ACC112 (cell line): Measurements from ENCODE around the gene ENSA.
"Not testable (repeated sequence)": the region's sequence is repeated elsewhere in the genome, so short reads cannot be mapped to it uniquely, and the experiment has no call there.

ENCODE experiments used
- H2AFZ ChIP-seq: fragments of 200-600 bp; sonication (generic); one replicate; pipeline ENCODE4 v1.6.0; 2017; ENCODE audit warnings: antibody characterized with exemption, low read length; ENCODE audit not compliant: unreplicated experiment
- H3K27ac ChIP-seq: fragments of 200-600 bp; sonication (generic); 2 replicates; pipeline ENCODE4 v1.5.1; 2014; ENCODE audit warnings: low read depth, mild to moderate bottlenecking, antibody characterized with exemption, low read length, moderate library complexity
- H3K27me3 ChIP-seq: fragments of 200-600 bp; sonication (generic); 2 replicates; pipeline ENCODE4 v1.6.1; 2014; ENCODE audit warnings: mild to moderate bottlenecking, antibody characterized with exemption, low read length, moderate library complexity, mixed read lengths; ENCODE audit not compliant: insufficient read depth
- H3K36me3 ChIP-seq: fragments of 200-600 bp; sonication (generic); 2 replicates; pipeline ENCODE4 v1.6.1; 2016; ENCODE audit warnings: mild to moderate bottlenecking, antibody characterized with exemption, low read length, moderate library complexity, mixed read lengths; ENCODE audit not compliant: insufficient read depth
- H3K4me1 ChIP-seq: fragments of 200-600 bp; sonication (generic); one replicate; pipeline ENCODE4 v1.6.1; 2016; ENCODE audit warnings: low read length, mixed read lengths; ENCODE audit not compliant: insufficient read depth, unreplicated experiment, control insufficient read depth
- H3K4me3 ChIP-seq: fragments of 200-600 bp; sonication (generic); 2 replicates; pipeline ENCODE4 v1.5.1; 2014; ENCODE audit warnings: mild to moderate bottlenecking, low read depth, low read length
- H3K79me2 ChIP-seq: fragments of 200-600 bp; sonication (generic); one replicate; pipeline ENCODE4 v1.6.0; 2016; ENCODE audit warnings: low read length; ENCODE audit not compliant: control insufficient read depth, unreplicated experiment, insufficient read depth

ENSA gene

GRCh38 chr1:150574260-150575071 lies 54.9 kb downstream of the ENSA start:
- Histone ChIP-seq H2AFZ (no peak overlapping the region), H3K27me3 (no peaks in the 10 kb centered on the region), H3K4me1 (peaks cover 44% of the 10 kb centered on the region), H3K79me2 (peaks cover 69% of the 10 kb centered on the region), H3K4me3 (peak overlapping the region; percentile 97), H3K36me3 (peaks cover 63% of the 10 kb centered on the region), H3K27ac (peak overlapping the region; percentile 100)

GRCh38 chr1:150573648-150574071 lies 55.8 kb downstream of the ENSA start:
- Histone ChIP-seq H3K4me3 (peak overlapping the region; percentile 32), H3K27ac (peak overlapping the region; percentile 100), H3K4me1 (peaks cover 50% of the 10 kb centered on the region), H3K79me2 (peaks cover 62% of the 10 kb centered on the region), H3K36me3 (peaks cover 57% of the 10 kb centered on the region)
- not testable (repeated sequence) for H2AFZ ChIP-seq, H3K27me3 ChIP-seq

- Histone ChIP-seq H3K4me3 (peak overlapping the region; percentile 32), H3K27me3 (no peaks in the 10 kb centered on the region), H3K4me1 (peaks cover 56% of the 10 kb centered on the region), H3K27ac (peak overlapping the region; percentile 100), H3K79me2 (peaks cover 56% of the 10 kb centered on the region), H2AFZ (no peak overlapping the region), H3K36me3 (peaks cover 51% of the 10 kb centered on the region)
Measured at GRCh38 chr1:150572918-150573647, 56.3 kb downstream of the ENSA start.
